CD14-positive monocyte (primary cell): ENCODE data around the gene NSG2. TPM values are rescaled to one million over a fixed set of nuclear protein-coding genes. Genes with fewer than 3 reads are reported as not detected.

Source experiments
- DNase-seq, 3 donors: peaks; one replicate each; pipeline ENCODE4 v3.0.0-alpha.2; 2011 to 2022
- H2AFZ ChIP-seq: 2 replicates; pipeline ENCODE4 v1.6.0; 2012; ENCODE audit warnings: mild to moderate bottlenecking, low read depth, low read length, inconsistent platforms; ENCODE audit not compliant: insufficient read depth, poor library complexity, severe bottlenecking
- H3K27ac ChIP-seq, 2 donors: 1 replicate in 1 of 2; 2 replicates in 1 of 2; pipeline ENCODE4 v1.5.1; 2012 to 2013; ENCODE audit warnings: low read length in 2 of 2, control low read depth in 1 of 2, inconsistent platforms in 1 of 2, low read depth in 1 of 2, mild to moderate bottlenecking in 1 of 2
- H3K27me3 ChIP-seq, 2 donors: one replicate each; pipeline versions ENCODE4 v1.6.0 to v1.6.1; 2011 to 2013; ENCODE audit warnings: low read length in 2 of 2; ENCODE audit not compliant: control insufficient read depth in 2 of 2, insufficient read depth in 2 of 2
- H3K36me3 ChIP-seq, 2 donors: replicated peaks in 1 of 2; 1 replicate in 1 of 2; 2 replicates in 1 of 2; pipeline versions ENCODE4 v1.5.1 to v1.6.1; 2012 to 2013; ENCODE audit warnings: low read length in 2 of 2, control low read depth in 1 of 2, inconsistent platforms in 1 of 2, mild to moderate bottlenecking in 1 of 2; ENCODE audit not compliant: insufficient read depth in 2 of 2, control insufficient read depth in 1 of 2
- H3K4me1 ChIP-seq, 2 donors: 1 replicate in 1 of 2; 2 replicates in 1 of 2; pipeline versions ENCODE4 v1.5.1 to v1.6.1; 2012 to 2013; ENCODE audit warnings: low read length in 2 of 2, control low read depth in 1 of 2, inconsistent platforms in 1 of 2, mild to moderate bottlenecking in 1 of 2, moderate library complexity in 1 of 2; ENCODE audit not compliant: insufficient read depth in 2 of 2, control insufficient read depth in 1 of 2
- H3K4me2 ChIP-seq: replicated peaks from 2 replicates; pipeline ENCODE3; 2012; ENCODE audit warnings: low read length, moderate library complexity, mild to moderate bottlenecking; ENCODE audit not compliant: poor library complexity, severe bottlenecking; ENCODE audit errors: extremely low read depth
- H3K4me3 ChIP-seq, 3 experiments: fragments of 200-600 bp in 1 of 3; sonication (generic) in 1 of 3; replicated peaks in 1 of 3; 1 replicate in 2 of 3; 2 replicates in 1 of 3; pipeline ENCODE4 v1.5.1; 2011 to 2013; ENCODE audit warnings: low read length in 3 of 3, mild to moderate bottlenecking in 3 of 3, control low read depth in 2 of 3, low read depth in 2 of 3, inconsistent platforms in 1 of 3, moderate library complexity in 1 of 3
- H3K79me2 ChIP-seq: 2 replicates; pipeline ENCODE4 v1.6.0; 2012; ENCODE audit warnings: mild to moderate bottlenecking, control low read depth, inconsistent platforms, low read length, moderate library complexity; ENCODE audit not compliant: insufficient read depth
- H3K9ac ChIP-seq: 2 replicates; pipeline ENCODE4 v1.6.0; 2017; ENCODE audit warnings: low read length, mild to moderate bottlenecking; ENCODE audit not compliant: insufficient read depth, poor library complexity, severe bottlenecking
- H3K9me3 ChIP-seq, 2 donors: replicated peaks in 1 of 2; 1 replicate in 1 of 2; 2 replicates in 1 of 2; pipeline versions ENCODE4 v1.5.1 to v1.6.1; 2012 to 2013; ENCODE audit warnings: low read length in 2 of 2, control low read depth in 1 of 2; ENCODE audit not compliant: control insufficient read depth in 1 of 2, insufficient read depth in 1 of 2
- H4K20me1 ChIP-seq: 2 replicates; pipeline ENCODE4 v1.6.0; 2012; ENCODE audit warnings: mild to moderate bottlenecking, low read length, control low read depth, moderate library complexity; ENCODE audit not compliant: insufficient read depth
- H3K27ac Mint-ChIP-seq, 7 donors: one replicate each; pipeline ENCODE4 v1.8.0; 2020; ENCODE audit warnings: mild to moderate bottlenecking in 7 of 7, mixed read lengths in 7 of 7, moderate library complexity in 6 of 7, inconsistent platforms in 2 of 7
- H3K27me3 Mint-ChIP-seq, 3 donors: one replicate each; pipeline ENCODE4 v1.8.0; 2021 to 2022; ENCODE audit warnings: low read depth in 3 of 3, mild to moderate bottlenecking in 3 of 3, mixed read lengths in 3 of 3, moderate library complexity in 3 of 3, inconsistent platforms in 1 of 3
- H3K36me3 Mint-ChIP-seq, 2 donors: one replicate each; pipeline ENCODE4 v1.8.0; 2020; ENCODE audit warnings: mixed read lengths in 2 of 2, inconsistent platforms in 1 of 2, mild to moderate bottlenecking in 1 of 2
- H3K4me1 Mint-ChIP-seq: one replicate; pipeline ENCODE4 v1.8.0; 2020; ENCODE audit warnings: mild to moderate bottlenecking, mixed read lengths
- H3K4me3 Mint-ChIP-seq, 2 donors: one replicate each; pipeline ENCODE4 v1.8.0; 2020; ENCODE audit warnings: mild to moderate bottlenecking in 2 of 2, mixed read lengths in 2 of 2, moderate library complexity in 1 of 2
- H3K9me3 Mint-ChIP-seq, 7 donors: one replicate each; pipeline ENCODE4 v1.8.0; 2020 to 2022; ENCODE audit warnings: mixed read lengths in 7 of 7, mild to moderate bottlenecking in 6 of 7, moderate library complexity in 6 of 7, inconsistent platforms in 2 of 7
- WGBS: methylation state at CpG from one replicate; pipeline ENCODE4 v1.1.5; 2013; ENCODE audit warnings: missing lambda C conversion rate; ENCODE audit not compliant: insufficient coverage; 5-methylcytosine and 5-hydroxymethylcytosine counted together
- intact Hi-C, 2 donors: fragments of 100-400 bp; cut with micrococcal nuclease; formaldehyde crosslinking; loops; one replicate each; pipeline versions ENCODE4 v1.15.0 to v1.15.1; 2023
- polyA plus RNA-seq, 3 donors: library from polyadenylated mRNA; depleted of rRNA in 1 of 3; unstranded in 2 of 3; stranded (reverse) in 1 of 3; fragments of 300-500 nt in 2 of 3; fragments of >200 nt in 1 of 3; fragmentation: Illumina TruSeq in 2 of 3; gene quantifications; 1 replicate in 2 of 3; 2 replicates in 1 of 3; pipeline ENCODE4 v1.2.3, GENCODE V29; 2012 to 2021
- TF ChIP-seq, protein P1 (sequence below): fragments of 200-600 bp; IDR thresholded peaks from one replicate; pipeline ENCODE4 v1.8.0; 2022; ENCODE audit warnings: antibody characterized with exemption, mild to moderate bottlenecking

NSG2 gene
- polyA plus RNA-seq, 3 donors, result not detected

DNA sequence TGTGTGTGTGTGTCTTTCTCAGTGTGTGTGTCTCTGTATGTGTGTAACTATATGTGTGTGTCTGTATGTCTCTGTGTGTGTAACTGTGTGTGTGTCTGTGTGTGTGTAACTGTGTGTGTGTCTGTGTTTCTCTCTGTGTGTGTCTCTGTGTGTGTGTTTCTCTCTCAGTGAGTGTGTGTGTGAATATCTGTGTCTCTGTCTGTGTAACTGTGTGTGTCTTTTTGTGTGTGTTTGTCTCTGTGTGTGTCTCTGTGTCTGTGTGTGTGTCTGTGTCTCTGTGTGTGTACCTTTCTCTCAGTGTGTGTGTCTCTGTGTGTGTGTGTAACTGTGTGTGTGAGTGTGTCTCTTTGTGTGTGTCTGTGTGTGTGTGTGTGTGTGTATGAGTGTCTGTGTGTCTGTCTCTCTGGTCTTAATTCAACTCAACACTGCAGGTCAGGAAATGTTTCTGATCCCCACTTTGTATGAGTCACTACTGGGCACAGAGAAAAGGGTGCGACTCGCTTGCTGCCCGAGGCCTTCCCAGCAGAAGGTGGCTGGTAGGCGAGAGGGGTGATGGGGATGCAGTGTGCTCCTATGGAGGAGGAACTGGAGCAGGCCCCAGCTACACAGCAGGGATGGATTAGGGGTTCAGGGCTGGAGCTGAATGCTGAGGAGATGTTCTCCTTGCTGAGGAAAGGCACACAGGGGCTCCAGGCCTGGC, 52.1 kb downstream of the NSG2 start:
- no peak overlapping the region for H3K4me3 ChIP-seq
- no peak for DNase-seq
- Mint-ChIP-seq H3K4me3 (no peak overlapping the region), H3K36me3 (no peaks in the 10 kb centered on the region), H3K27me3 (peaks cover 0 to 8% (median 2%) of the 10 kb centered on the region in 3 donors), H3K4me1 (no peaks in the 10 kb centered on the region), H3K27ac (no peak overlapping the region), H3K9me3 (peaks cover 0 to 7% (median 0%) of the 10 kb centered on the region in 7 donors)
- H3K27ac ChIP-seq, result no peak overlapping the region
- H3K9me3 ChIP-seq, result no peaks in the 10 kb centered on the region
- TF ChIP-seq, protein P1, sequence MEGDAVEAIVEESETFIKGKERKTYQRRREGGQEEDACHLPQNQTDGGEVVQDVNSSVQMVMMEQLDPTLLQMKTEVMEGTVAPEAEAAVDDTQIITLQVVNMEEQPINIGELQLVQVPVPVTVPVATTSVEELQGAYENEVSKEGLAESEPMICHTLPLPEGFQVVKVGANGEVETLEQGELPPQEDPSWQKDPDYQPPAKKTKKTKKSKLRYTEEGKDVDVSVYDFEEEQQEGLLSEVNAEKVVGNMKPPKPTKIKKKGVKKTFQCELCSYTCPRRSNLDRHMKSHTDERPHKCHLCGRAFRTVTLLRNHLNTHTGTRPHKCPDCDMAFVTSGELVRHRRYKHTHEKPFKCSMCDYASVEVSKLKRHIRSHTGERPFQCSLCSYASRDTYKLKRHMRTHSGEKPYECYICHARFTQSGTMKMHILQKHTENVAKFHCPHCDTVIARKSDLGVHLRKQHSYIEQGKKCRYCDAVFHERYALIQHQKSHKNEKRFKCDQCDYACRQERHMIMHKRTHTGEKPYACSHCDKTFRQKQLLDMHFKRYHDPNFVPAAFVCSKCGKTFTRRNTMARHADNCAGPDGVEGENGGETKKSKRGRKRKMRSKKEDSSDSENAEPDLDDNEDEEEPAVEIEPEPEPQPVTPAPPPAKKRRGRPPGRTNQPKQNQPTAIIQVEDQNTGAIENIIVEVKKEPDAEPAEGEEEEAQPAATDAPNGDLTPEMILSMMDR, result no peak
- 89% methylated on average over 4 of the region's 4 CpGs for WGBS
- H2AFZ ChIP-seq, result no peak overlapping the region
- no peak overlapping the region for H3K4me2 ChIP-seq
- no peaks in the 10 kb centered on the region for H3K79me2 ChIP-seq
- no peaks in the 10 kb centered on the region for H3K27me3 ChIP-seq
- H4K20me1 ChIP-seq, result no peaks in the 10 kb centered on the region
- intact Hi-C loops, result no loop called here
- H3K36me3 ChIP-seq, result no peaks in the 10 kb centered on the region
- H3K9ac ChIP-seq, result no peak overlapping the region
- no peaks in the 10 kb centered on the region for H3K4me1 ChIP-seq

DNA sequence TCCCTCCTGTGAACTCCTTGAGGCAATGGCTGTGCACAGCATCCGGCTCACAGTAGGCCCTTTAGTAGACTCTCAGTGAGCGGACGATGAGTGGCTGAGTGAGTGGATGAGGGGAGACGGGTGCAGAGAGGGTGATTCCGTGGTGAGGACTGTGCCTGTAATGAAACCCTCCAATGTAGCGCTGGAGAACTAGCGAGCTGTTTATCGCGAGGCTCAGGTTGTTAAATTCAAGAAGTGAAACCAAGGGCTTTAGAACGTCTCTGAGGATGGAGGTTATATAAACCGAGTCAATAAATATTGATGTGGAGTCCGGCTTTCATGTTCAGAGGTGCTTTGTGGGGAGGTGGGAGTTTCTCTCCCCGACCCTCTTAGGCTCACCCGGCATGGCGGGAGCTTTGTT, 53.2 kb downstream of the NSG2 start:
- Mint-ChIP-seq H3K36me3 (no peaks in the 10 kb centered on the region), H3K27ac (no peak overlapping the region), H3K9me3 (peaks cover 0 to 7% (median 0%) of the 10 kb centered on the region in 7 donors), H3K4me3 (no peak overlapping the region), H3K4me1 (no peaks in the 10 kb centered on the region), H3K27me3 (peaks cover 0 to 7% (median 2%) of the 10 kb centered on the region in 3 donors)
- Histone ChIP-seq H2AFZ (no peak overlapping the region), H3K27me3 (no peaks in the 10 kb centered on the region), H3K4me2 (no peak overlapping the region), H3K36me3 (no peaks in the 10 kb centered on the region), H3K4me3 (no peak overlapping the region), H3K4me1 (no peaks in the 10 kb centered on the region), H4K20me1 (no peaks in the 10 kb centered on the region), H3K9ac (no peak overlapping the region), H3K79me2 (no peaks in the 10 kb centered on the region), H3K27ac (no peak overlapping the region), H3K9me3 (no peaks in the 10 kb centered on the region)
- TF ChIP-seq, protein P1, result no peak
- 85% methylated on average over 10 of the region's 15 CpGs for WGBS
- intact Hi-C loops, result no loop called here
- no peak for DNase-seq
